Right atrium auricular region (tissue), 2 donors: ENCODE data around the gene CLBA1. TPM values are rescaled to one million over a fixed set of nuclear protein-coding genes. Genes with fewer than 3 reads are reported as not detected.

Experiments
- DNase-seq: peaks from one replicate; pipeline ENCODE4 v3.0.0-alpha.2; 2019; ENCODE audit warnings: low spot score
- H3K27ac ChIP-seq, 2 donors: fragments of 200-600 bp; sonication (generic); 1 replicate in 1 of 2; 2 replicates in 1 of 2; pipeline ENCODE4 v1.5.1; 2016 to 2019
- H3K27me3 ChIP-seq, 2 donors: fragments of 200-600 bp; sonication (generic); one replicate each; pipeline versions ENCODE4 v1.5.1 to v1.6.0; 2017 to 2019
- H3K36me3 ChIP-seq: fragments of 200-600 bp; sonication (generic); one replicate; pipeline ENCODE4 v1.5.1; 2016
- H3K4me1 ChIP-seq, 2 donors: fragments of 200-600 bp; sonication (generic); one replicate each; pipeline versions ENCODE4 v1.5.1 to v1.6.0; 2017 to 2019
- H3K4me3 ChIP-seq, 2 donors: fragments of 200-600 bp; sonication (generic); 1 replicate in 1 of 2; 2 replicates in 1 of 2; pipeline ENCODE4 v1.5.1; 2017 to 2019; ENCODE audit warnings: mild to moderate bottlenecking in 1 of 2, moderate library complexity in 1 of 2
- H3K9me3 ChIP-seq, 2 donors: fragments of 200-600 bp; sonication (generic); one replicate each; pipeline ENCODE4 v1.5.1; 2019
- total RNA-seq, 2 donors: library from RNA; depleted of rRNA; stranded (reverse); fragments of >200 nt; gene quantifications; one replicate each; pipeline ENCODE4 v1.1.0, GENCODE V29; 2016
- TF ChIP-seq, protein P1 (sequence below), 2 donors: fragments of 200-600 bp; sonication (generic); IDR thresholded peaks; one replicate each; pipeline ENCODE4 v1.5.1; 2019; ENCODE audit warnings: antibody characterized with exemption in 2 of 2

The CLBA1 gene
- total RNA-seq, 2 donors from 2014 or later, result 2.0 to 2.2 TPM

GRCh38 chr14:105041841-105042765, 56.5 kb downstream of the CLBA1 start:
- TF ChIP-seq, protein P1, sequence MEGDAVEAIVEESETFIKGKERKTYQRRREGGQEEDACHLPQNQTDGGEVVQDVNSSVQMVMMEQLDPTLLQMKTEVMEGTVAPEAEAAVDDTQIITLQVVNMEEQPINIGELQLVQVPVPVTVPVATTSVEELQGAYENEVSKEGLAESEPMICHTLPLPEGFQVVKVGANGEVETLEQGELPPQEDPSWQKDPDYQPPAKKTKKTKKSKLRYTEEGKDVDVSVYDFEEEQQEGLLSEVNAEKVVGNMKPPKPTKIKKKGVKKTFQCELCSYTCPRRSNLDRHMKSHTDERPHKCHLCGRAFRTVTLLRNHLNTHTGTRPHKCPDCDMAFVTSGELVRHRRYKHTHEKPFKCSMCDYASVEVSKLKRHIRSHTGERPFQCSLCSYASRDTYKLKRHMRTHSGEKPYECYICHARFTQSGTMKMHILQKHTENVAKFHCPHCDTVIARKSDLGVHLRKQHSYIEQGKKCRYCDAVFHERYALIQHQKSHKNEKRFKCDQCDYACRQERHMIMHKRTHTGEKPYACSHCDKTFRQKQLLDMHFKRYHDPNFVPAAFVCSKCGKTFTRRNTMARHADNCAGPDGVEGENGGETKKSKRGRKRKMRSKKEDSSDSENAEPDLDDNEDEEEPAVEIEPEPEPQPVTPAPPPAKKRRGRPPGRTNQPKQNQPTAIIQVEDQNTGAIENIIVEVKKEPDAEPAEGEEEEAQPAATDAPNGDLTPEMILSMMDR (IDR thresholded peaks at IDR 0.05), result no peak

DNA sequence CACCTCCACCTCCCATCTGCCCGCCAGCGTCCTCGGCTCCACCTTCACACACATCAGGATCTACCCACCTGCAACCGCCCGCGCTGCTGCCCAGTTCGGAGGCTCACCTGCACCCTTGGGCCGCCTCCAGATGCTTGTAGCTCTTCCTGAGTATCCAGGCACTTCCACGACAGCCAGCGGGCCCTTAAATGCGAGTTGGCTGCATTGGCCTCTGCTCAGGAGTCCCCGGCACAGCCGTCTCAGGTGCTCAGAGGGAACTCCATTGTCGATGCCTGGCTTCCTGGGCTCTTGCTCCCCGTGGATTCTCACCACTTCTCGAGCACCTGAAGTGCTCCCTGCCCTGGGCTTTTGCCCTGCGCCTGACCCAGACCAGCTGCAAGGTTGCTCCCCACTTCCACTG, 57.2 kb downstream of the CLBA1 start:
- H3K4me3 ChIP-seq, result no peak overlapping the region
- H3K9me3 ChIP-seq, result no peaks in the 10 kb centered on the region
- no peak for DNase-seq
- H3K27me3 ChIP-seq, result no peaks in the 10 kb centered on the region
- H3K4me1 ChIP-seq, result no peaks in the 10 kb centered on the region
- TF ChIP-seq, protein P1 (IDR thresholded peaks at IDR 0.05), result no peak
- H3K36me3 ChIP-seq, result no peaks in the 10 kb centered on the region
- H3K27ac ChIP-seq, result no peak overlapping the region

More at GRCh38 chr14:105041841-105042765, 56.5 kb downstream of the CLBA1 start:
- H3K27ac ChIP-seq, result no peak overlapping the region
- no peaks in the 10 kb centered on the region for H3K36me3 ChIP-seq
- no peaks in the 10 kb centered on the region for H3K27me3 ChIP-seq
- DNase-seq, result no peak
- no peaks in the 10 kb centered on the region for H3K9me3 ChIP-seq
- no peak overlapping the region for H3K4me3 ChIP-seq
- H3K4me1 ChIP-seq, result no peaks in the 10 kb centered on the region

- H3K4me1 ChIP-seq, result no peaks in the 10 kb centered on the region
- TF ChIP-seq, protein P1 (IDR thresholded peaks at IDR 0.05), result no peak
- no peak overlapping the region for H3K27ac ChIP-seq
- H3K9me3 ChIP-seq, result no peaks in the 10 kb centered on the region
- DNase-seq, result no peak
- no peaks in the 10 kb centered on the region for H3K27me3 ChIP-seq
- H3K36me3 ChIP-seq, result no peaks in the 10 kb centered on the region
- no peak overlapping the region for H3K4me3 ChIP-seq
Observed at GRCh38 chr14:105043641-105044040, 58.1 kb downstream of the CLBA1 start.

Other genes with a start within 250 kb of the CLBA1 start
- 100 to 1,000 TPM; 137 to 238 TPM for gene SIVA1, start 232.6 kb upstream of the CLBA1 start, total RNA-seq
- gene AKT1, start 190.0 kb upstream of the CLBA1 start, total RNA-seq, result 10 to 100 TPM; 77.7 to 93.8 TPM
- gene ZBTB42, start 184.7 kb upstream of the CLBA1 start, total RNA-seq, result 1 to 10 TPM; 8.5 to 9.0 TPM
- 10 to 100 TPM in 1 of 2 donors, 1 to 10 TPM in 1; 7.9 to 15.1 TPM for gene CEP170B, start 120.5 kb upstream of the CLBA1 start, total RNA-seq
- gene PLD4, start 60.9 kb upstream of the CLBA1 start, total RNA-seq, result under 1 TPM in 1 of 2 donors, not detected in 1; 0.08 TPM
- 10 to 100 TPM in 1 of 2 donors, 1 to 10 TPM in 1; 5.7 to 11.8 TPM for gene AHNAK2, start 7.4 kb upstream of the CLBA1 start, total RNA-seq
- gene CDCA4, start 35.3 kb downstream of the CLBA1 start, total RNA-seq, result 1 to 10 TPM; 3.3 to 5.1 TPM
- gene GPR132, start 79.6 kb downstream of the CLBA1 start, total RNA-seq, result 1 to 10 TPM in 1 of 2 donors, under 1 TPM in 1; 0.67 to 1.2 TPM
- 10 to 100 TPM; 14.5 to 17.3 TPM for gene JAG2, start 183.0 kb downstream of the CLBA1 start, total RNA-seq
- gene NUDT14, start 195.5 kb downstream of the CLBA1 start, total RNA-seq, result 10 to 100 TPM; 17.1 to 18.9 TPM